Measurements from ENCODE around the gene GYS2. TPM values are rescaled to one million over a fixed set of nuclear protein-coding genes. Genes with fewer than 3 reads are reported as not detected.

The GYS2 gene
- total RNA-seq, 2 experiments from 2014 or later, result not detected

DNA sequence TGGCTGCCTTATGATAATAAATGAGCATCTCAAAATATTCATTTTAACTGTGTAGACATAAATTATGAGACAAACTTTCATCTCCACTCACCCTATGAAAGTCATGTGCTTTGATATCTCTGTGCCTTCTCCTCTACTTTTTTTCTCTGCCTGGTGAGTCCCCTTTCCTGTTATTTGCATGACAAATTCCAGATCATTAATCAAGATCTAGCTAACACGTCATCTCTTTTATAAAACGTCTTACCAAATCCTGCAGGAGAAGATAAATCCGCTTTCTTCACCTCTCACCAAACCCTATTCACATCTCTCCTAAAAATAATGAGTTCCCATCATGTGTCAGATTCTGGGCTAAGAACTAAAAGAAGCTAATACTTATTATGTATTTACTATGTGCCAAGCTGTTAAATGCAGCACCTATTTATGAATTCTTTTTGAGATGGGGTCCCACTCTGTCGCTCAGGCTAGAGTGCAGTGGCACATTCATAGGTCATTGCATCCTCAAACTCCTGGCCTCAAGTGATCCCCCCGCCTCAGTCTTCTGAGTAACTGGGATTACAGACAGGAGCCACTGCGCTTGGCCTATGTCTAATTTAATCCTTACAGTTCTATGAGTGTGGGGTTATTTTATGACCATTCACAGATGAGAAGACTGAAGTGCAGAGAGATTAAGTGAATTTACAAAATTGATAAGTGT lies 51.9 kb downstream of the GYS2 start:
- ChIA-PET POLR2A (no interaction called here), CTCF (no interaction called here)
- ATAC-seq, result no peak
- no peaks in the 10 kb centered on the region for H3K4me1 Mint-ChIP-seq
- H3K9me3 Mint-ChIP-seq (ENCODE audit: low read depth), result no peaks in the 10 kb centered on the region
- no peaks in the 10 kb centered on the region for H3K27me3 Mint-ChIP-seq
- H3K4me3 Mint-ChIP-seq, result no peak overlapping the region
- intact Hi-C loops (cut with DNase I, micrococcal nuclease), result no loop called here
- no peak for DNase-seq
- no peak overlapping the region for H3K27ac Mint-ChIP-seq
- no peaks in the 10 kb centered on the region for H3K36me3 Mint-ChIP-seq (ENCODE audit: low read depth)

DNA sequence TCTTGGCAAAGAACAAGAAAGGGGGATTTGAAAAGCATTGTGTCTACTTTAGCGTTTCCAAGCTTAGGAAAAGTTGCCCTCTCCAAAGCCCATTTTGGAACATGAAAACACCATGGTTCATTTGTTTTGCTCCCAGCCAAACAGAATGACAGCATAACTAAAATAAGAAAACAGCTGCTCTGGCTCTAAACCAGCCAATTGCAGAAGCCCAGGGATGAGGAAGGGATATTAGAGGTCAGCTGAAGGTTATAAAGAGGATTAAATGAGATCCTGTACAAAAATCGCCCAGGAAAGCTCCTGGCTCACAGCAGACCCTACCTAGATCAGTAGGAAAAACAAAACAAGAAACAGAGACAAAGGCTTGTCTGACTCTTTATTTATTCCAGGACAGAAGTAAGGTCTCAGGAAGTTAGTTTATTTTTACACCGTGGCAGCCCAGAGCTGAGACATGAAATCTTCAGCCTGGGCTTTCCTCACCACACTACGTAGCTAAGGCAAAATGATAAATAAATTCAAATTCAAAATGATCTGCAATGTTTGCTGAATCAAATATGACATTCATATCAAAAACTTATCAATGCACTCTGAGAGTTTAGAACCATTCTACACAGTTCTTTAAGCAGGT lies 52.7 kb downstream of the GYS2 start:
- CTCF ChIA-PET, result no interaction called here
- intact Hi-C loops (cut with DNase I, micrococcal nuclease), result no loop called here
- no peaks in the 10 kb centered on the region for H3K36me3 Mint-ChIP-seq (ENCODE audit: low read depth)
- H3K27me3 Mint-ChIP-seq, result no peaks in the 10 kb centered on the region
- no peaks in the 10 kb centered on the region for H3K9me3 Mint-ChIP-seq (ENCODE audit: low read depth)
- H3K4me3 Mint-ChIP-seq, result no peak overlapping the region
- peaks cover 5% of the 10 kb centered on the region for H3K4me1 Mint-ChIP-seq
- no peak overlapping the region for H3K27ac Mint-ChIP-seq
- ATAC-seq, result no peak
- POLR2A ChIA-PET, result no interaction called here
- no peak for DNase-seq

DNA sequence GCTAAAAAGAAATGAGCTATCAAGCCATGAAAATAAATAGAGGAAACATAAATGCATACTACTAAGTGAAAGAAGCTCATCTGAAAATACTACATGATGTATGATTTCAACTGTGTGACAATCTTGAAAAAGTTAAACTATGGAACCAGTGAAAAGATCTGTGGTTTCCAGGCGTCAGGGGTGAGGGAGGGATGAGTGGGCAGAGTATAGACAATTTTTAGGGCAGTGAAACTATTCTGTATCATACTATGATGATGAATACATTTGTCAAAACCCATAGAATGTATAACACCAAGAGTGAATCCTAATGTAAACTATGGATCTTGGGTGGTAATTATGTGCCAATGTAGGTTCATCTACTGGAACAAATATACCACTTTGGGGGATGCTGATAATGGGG lies 57.2 kb downstream of the GYS2 start:
- ATAC-seq (peak; percentile 65), DNase-seq (peak; percentile 29)
- CTCF ChIA-PET, result interaction anchor here (0.7 kb wide), 1 partner anchor 9 kb away, joined by 3 read pairs; no protein-coding TSS in a partner anchor
- intact Hi-C loops (cut with DNase I, micrococcal nuclease), result no loop called here
- no peak overlapping the region for H3K4me3 Mint-ChIP-seq
- H3K27me3 Mint-ChIP-seq, result peaks cover 2% of the 10 kb centered on the region
- no peaks in the 10 kb centered on the region for H3K36me3 Mint-ChIP-seq (ENCODE audit: low read depth)
- POLR2A ChIA-PET, result no interaction called here
- H3K27ac Mint-ChIP-seq, result no peak overlapping the region
- no peaks in the 10 kb centered on the region for H3K9me3 Mint-ChIP-seq (ENCODE audit: low read depth)
- peaks cover 5% of the 10 kb centered on the region for H3K4me1 Mint-ChIP-seq

DNA sequence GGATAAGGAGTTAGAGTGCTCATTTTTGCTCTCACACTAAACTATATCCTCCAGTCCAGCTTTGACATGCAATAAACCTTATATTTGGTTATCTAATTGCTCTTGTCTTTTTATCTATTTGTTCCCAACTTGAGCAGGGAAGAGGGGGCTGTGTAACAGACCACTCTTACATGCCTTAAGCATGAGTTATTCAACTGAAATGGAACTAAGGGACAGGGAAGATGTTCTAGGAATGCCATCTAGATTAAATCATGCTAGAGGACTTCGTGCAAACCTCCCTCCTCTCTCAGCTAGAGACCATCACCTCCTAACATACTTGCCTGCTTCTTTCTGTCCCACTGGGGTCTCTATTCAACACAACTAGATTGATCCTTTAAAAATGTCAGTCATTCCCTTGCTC lies 57.9 kb downstream of the GYS2 start:
- Mint-ChIP-seq H3K9me3 (ENCODE audit: low read depth) (no peaks in the 10 kb centered on the region), H3K27me3 (peaks cover 2% of the 10 kb centered on the region), H3K36me3 (ENCODE audit: low read depth) (no peaks in the 10 kb centered on the region), H3K4me3 (no peak overlapping the region), H3K4me1 (peaks cover 5% of the 10 kb centered on the region), H3K27ac (no peak overlapping the region)
- POLR2A ChIA-PET, result no interaction called here
- intact Hi-C loops (cut with DNase I, micrococcal nuclease), result no loop called here
- CTCF ChIA-PET, result no interaction called here
- DNase-seq (no peak), ATAC-seq (no peak)

DNA sequence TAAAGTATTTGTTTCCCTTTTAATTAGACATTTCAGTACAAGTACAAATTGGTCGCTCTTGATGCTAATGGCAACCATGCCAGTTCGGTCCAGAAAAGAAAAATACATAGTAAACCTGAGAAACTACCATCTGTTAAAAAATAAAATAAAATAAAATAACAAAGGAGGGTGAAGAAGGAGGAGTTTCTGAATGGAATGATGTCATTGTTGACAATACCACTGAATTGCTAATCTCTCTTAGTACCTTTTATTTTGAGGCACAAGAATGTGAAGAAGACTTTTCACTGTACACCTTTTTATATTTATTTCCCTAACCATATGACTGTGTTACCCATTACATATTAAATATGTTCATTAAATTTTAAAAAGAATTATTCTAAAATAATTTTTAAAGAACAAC lies 59.1 kb downstream of the GYS2 start:
- no peak for ATAC-seq
- Mint-ChIP-seq H3K4me1 (peaks cover 5% of the 10 kb centered on the region), H3K4me3 (no peak overlapping the region), H3K9me3 (ENCODE audit: low read depth) (no peaks in the 10 kb centered on the region), H3K27ac (no peak overlapping the region), H3K36me3 (ENCODE audit: low read depth) (no peaks in the 10 kb centered on the region), H3K27me3 (peaks cover 2% of the 10 kb centered on the region)
- no peak for DNase-seq
- ChIA-PET CTCF (interaction anchor here (1.2 to 1.5 kb wide), 2 partner anchors 10 to 135 kb away, joined by 4 to 5 read pairs; no protein-coding TSS in a partner anchor), POLR2A (no interaction called here)
- intact Hi-C loops (cut with DNase I, micrococcal nuclease), result no loop called here

DNA sequence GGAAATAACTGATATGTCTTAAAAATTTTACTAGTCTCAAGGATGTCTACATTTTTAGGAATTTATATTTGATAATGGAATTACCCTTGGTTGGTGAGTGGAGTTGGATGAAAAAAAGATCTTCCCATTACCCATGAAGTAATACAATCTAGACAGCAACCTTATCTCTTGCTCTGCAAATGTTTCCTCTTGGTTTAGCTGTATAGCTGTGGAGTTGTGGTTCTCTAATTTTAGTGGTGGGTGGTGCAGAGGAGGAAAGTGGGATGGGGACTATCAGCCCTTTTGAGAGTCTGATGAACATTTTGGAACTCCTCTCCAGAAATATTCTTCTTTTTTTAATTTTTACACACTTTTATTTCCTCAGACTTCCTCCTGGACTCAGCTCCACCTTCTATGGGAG lies 61.5 kb downstream of the GYS2 start:
- POLR2A ChIA-PET, result no interaction called here
- H3K4me1 Mint-ChIP-seq, result peaks cover 12% of the 10 kb centered on the region
- DNase-seq (no peak), ATAC-seq (no peak)
- intact Hi-C loops (cut with DNase I, micrococcal nuclease), result no loop called here
- H3K4me3 Mint-ChIP-seq, result no peak overlapping the region
- no peaks in the 10 kb centered on the region for H3K9me3 Mint-ChIP-seq (ENCODE audit: low read depth)
- CTCF ChIA-PET, result no interaction called here
- no peaks in the 10 kb centered on the region for H3K36me3 Mint-ChIP-seq (ENCODE audit: low read depth)
- H3K27ac Mint-ChIP-seq, result peak overlapping the region; percentile 8
- H3K27me3 Mint-ChIP-seq, result peaks cover 2% of the 10 kb centered on the region

DNA sequence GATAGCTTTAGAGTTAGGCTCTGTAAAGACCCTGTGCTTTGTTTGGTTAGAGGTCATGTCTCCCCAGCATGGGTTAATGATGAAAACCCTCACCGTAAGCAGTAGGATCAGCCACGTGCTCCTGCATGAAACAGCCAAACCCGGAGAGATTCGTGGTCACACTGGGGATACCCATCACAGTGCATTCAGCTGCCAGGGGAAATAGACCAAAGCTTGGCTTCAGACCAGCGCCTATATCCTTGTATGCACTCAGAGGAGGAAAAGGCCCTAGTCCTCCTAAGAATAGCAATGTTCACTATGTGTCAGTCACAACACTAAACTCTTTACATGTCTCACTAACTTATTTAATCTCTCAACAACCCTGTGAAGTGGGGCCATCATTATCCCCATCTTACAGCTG lies 62.2 kb downstream of the GYS2 start:
- H3K27me3 Mint-ChIP-seq, result peaks cover 2% of the 10 kb centered on the region
- H3K27ac Mint-ChIP-seq, result no peak overlapping the region
- H3K4me1 Mint-ChIP-seq, result peaks cover 9% of the 10 kb centered on the region
- no peaks in the 10 kb centered on the region for H3K9me3 Mint-ChIP-seq (ENCODE audit: low read depth)
- no peaks in the 10 kb centered on the region for H3K36me3 Mint-ChIP-seq (ENCODE audit: low read depth)
- ChIA-PET POLR2A (no interaction called here), CTCF (no interaction called here)
- no peak overlapping the region for H3K4me3 Mint-ChIP-seq
- no peak for ATAC-seq
- no peak for DNase-seq
- intact Hi-C loops (cut with DNase I, micrococcal nuclease), result no loop called here

DNA sequence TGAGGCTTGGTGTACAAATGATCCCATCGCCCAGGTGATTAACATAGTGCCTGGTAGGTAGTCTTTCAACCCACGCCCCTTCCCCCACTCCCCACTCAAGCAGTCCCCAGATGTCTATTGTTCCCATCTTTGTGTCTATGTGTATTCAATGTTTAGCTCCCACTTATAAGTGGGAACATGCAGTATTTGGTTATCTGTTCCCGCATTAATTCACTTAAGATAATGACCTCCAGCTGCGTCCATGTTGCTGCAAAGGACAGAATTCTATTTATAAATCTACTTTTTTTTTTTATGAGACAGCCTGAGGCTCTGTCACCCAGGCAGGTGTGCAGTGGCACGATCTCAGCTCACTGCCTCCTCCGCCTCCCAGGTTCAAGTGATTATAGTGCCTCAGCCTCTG lies 62.9 kb downstream of the GYS2 start:
- no peaks in the 10 kb centered on the region for H3K36me3 Mint-ChIP-seq (ENCODE audit: low read depth)
- no peaks in the 10 kb centered on the region for H3K9me3 Mint-ChIP-seq (ENCODE audit: low read depth)
- intact Hi-C loops (cut with DNase I, micrococcal nuclease), result no loop called here
- ATAC-seq (no peak), DNase-seq (no peak)
- ChIA-PET POLR2A (interaction anchor here (0.6 kb wide), 1 partner anchor 20 kb away, joined by 4 read pairs; no protein-coding TSS in a partner anchor), CTCF (no interaction called here)
- peaks cover 2% of the 10 kb centered on the region for H3K27me3 Mint-ChIP-seq
- H3K27ac Mint-ChIP-seq, result no peak overlapping the region
- no peak overlapping the region for H3K4me3 Mint-ChIP-seq
- peaks cover 6% of the 10 kb centered on the region for H3K4me1 Mint-ChIP-seq

DNA sequence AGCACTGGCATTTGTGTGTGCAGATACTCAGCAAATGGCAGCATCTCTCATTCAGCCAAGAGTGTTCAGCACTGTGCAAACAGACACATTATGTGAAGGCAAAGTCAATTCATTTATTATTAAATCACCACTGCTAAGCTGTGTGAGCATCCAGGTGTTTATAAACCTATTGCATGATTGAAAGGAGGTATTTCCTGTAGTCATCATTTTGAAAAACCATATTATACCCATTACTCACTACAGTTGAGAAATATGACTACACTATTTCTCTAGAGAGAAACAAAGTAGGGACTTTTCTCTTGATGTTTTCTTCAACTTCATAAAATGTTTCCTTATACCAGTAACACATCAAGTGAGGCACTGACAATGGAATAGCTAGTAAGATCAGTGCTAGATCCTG lies 64.8 kb downstream of the GYS2 start:
- no peaks in the 10 kb centered on the region for H3K9me3 Mint-ChIP-seq (ENCODE audit: low read depth)
- no peak overlapping the region for H3K27ac Mint-ChIP-seq
- POLR2A ChIA-PET, result no interaction called here
- DNase-seq (no peak), ATAC-seq (peak; percentile 90)
- H3K4me1 Mint-ChIP-seq, result peaks cover 6% of the 10 kb centered on the region
- intact Hi-C loops (cut with DNase I, micrococcal nuclease), result no loop called here
- no peak overlapping the region for H3K4me3 Mint-ChIP-seq
- CTCF ChIA-PET, result no interaction called here
- H3K36me3 Mint-ChIP-seq (ENCODE audit: low read depth), result no peaks in the 10 kb centered on the region
- peaks cover 2% of the 10 kb centered on the region for H3K27me3 Mint-ChIP-seq

DNA sequence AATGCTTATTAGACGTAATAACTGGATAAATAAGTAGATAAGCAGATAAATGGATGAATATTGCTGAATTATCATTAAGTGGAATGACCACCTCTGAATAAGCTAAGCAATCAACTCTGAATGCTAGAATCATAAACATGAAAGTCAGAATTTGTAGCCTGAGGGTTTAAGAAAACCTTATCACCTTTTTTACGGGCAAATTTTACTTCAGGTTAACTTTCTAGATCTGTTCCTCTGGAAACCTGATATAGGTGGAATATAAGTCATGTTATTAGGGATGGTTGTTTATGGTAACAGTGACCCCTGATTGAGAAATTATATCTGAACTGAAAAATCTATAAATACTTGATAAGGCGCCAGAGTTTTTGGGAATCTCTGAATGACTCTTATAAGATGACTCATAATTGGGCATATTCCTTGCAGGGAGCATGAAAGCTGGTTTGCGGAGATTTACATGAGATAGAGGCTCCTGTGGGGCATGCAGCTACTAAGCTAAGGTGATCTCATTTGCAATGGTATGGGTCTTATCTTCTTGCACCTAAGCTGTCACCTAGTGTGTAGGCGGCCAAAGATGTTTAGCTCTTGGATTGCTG lies 66.5 kb downstream of the GYS2 start:
- no peak overlapping the region for H3K27ac Mint-ChIP-seq
- POLR2A ChIA-PET, result no interaction called here
- CTCF ChIA-PET, result no interaction called here
- H3K36me3 Mint-ChIP-seq (ENCODE audit: low read depth), result no peaks in the 10 kb centered on the region
- DNase-seq (no peak), ATAC-seq (no peak)
- H3K9me3 Mint-ChIP-seq (ENCODE audit: low read depth), result no peaks in the 10 kb centered on the region
- peaks cover 6% of the 10 kb centered on the region for H3K4me1 Mint-ChIP-seq
- no peak overlapping the region for H3K4me3 Mint-ChIP-seq
- H3K27me3 Mint-ChIP-seq, result peaks cover under 1% of the 10 kb centered on the region
- intact Hi-C loops (cut with DNase I, micrococcal nuclease), result no loop called here

DNA sequence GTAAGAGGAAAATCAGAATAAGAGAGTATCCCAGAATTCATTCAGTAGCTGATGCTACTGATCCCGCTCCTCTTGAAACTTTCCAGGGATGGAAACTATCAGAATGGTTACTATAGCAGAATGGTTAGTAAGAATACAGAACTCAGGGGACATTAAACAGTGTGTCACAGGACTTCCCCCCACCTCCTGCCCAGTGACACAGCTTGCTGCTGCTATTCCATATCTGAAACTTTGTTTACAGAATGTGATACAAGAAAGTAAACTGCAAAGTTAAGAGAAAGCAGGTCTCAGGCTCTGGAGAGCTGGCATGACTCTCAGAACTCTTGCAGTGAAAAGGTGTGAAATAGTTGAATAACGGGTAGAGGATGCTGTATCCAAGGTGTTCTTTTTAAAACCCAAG lies 75.2 kb downstream of the GYS2 start:
- H3K4me3 Mint-ChIP-seq, result no peak overlapping the region

DNA sequence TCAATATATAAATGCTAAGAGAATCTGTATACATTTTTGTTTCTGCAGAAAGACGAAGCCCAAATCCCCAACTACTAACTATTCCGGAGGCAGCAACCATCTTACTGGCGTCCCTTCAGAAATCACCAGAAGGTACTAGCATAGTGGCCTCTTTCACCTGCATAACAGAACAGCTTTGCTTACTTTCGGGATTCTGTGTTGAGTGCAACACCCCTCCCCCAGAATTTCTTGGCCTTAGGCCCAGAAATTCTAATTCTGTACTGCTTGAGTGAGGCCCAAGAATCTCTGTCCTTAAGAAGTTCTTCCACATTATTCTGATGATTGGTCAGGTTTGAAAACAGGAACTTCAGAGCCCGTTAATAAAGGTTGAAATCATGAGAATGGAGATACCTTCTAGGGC lies 75.7 kb downstream of the GYS2 start:
- ATAC-seq, result no peak
- no peaks in the 10 kb centered on the region for H3K36me3 Mint-ChIP-seq (ENCODE audit: low read depth)
- peaks cover 8% of the 10 kb centered on the region for H3K9me3 Mint-ChIP-seq (ENCODE audit: low read depth)
- ChIA-PET POLR2A (no interaction called here), CTCF (no interaction called here)
- H3K4me3 Mint-ChIP-seq, result no peak overlapping the region
- intact Hi-C loops (cut with DNase I, micrococcal nuclease), result no loop called here
- peaks cover 6% of the 10 kb centered on the region for H3K4me1 Mint-ChIP-seq
- H3K27me3 Mint-ChIP-seq, result peaks cover 35% of the 10 kb centered on the region
- H3K27ac Mint-ChIP-seq, result no peak overlapping the region
- no peak for DNase-seq

More for the DNA sequence above, 75.2 kb downstream of the GYS2 start:
- peaks cover 35% of the 10 kb centered on the region for H3K27me3 Mint-ChIP-seq
- DNase-seq (no peak), ATAC-seq (no peak)
- ChIA-PET POLR2A (no interaction called here), CTCF (interaction anchor here (1.3 kb wide), 1 partner anchor 13 kb away, joined by 3 read pairs; no protein-coding TSS in a partner anchor)
- H3K36me3 Mint-ChIP-seq (ENCODE audit: low read depth), result no peaks in the 10 kb centered on the region
- H3K9me3 Mint-ChIP-seq (ENCODE audit: low read depth), result peaks cover 5% of the 10 kb centered on the region
- H3K4me1 Mint-ChIP-seq, result peaks cover 6% of the 10 kb centered on the region
- H3K27ac Mint-ChIP-seq, result no peak overlapping the region
- intact Hi-C loops (cut with DNase I, micrococcal nuclease), result no loop called here
